PC-9 (cell line): Measurements from ENCODE around the gene ACKR1. TPM values are rescaled to one million over a fixed set of nuclear protein-coding genes. Genes with fewer than 3 reads are reported as not detected.

Source experiments
- BruUV-seq: library from RNA; stranded (reverse); fragments of 400-500 nt; replicated peaks from 2 replicates; lab custom pipeline; 2021; lab: Mats Ljungman, UMichigan
- CTCF ChIA-PET: fragments of 300-600 bp; sonication (Branson Sonifier 250); formaldehyde crosslinking; loops from one replicate; lab custom pipeline; 2022; ENCODE audit warnings: antibody characterized with exemption; lab: Charles Lee
- POLR2A ChIA-PET: fragments of 300-600 bp; sonication (Branson Sonifier 250); formaldehyde crosslinking; loops from one replicate; lab custom pipeline; 2022; ENCODE audit warnings: antibody characterized with exemption; ENCODE audit not compliant: unreplicated experiment; lab: Charles Lee
- DNase-seq, 2 experiments: peaks; one replicate each; pipeline versions ENCODE4 v3.0.0 to v3.0.0-alpha.2; 2015 to 2022; ENCODE audit warnings: mixed read lengths in 1 of 2
- H2AFZ ChIP-seq: fragments of 200-600 bp; sonication (generic); 2 replicates; pipeline ENCODE4 v1.8.1; 2017; ENCODE audit warnings: antibody characterized with exemption
- H3F3A ChIP-seq: fragments of 200-600 bp; sonication (generic); 2 replicates; pipeline ENCODE4 v1.8.1; 2017; ENCODE audit warnings: antibody characterized with exemption, mild to moderate bottlenecking, low read depth; ENCODE audit not compliant: insufficient read depth
- H3K27ac ChIP-seq: fragments of 200-600 bp; sonication (generic); 2 replicates; pipeline ENCODE4 v1.6.1; 2016; ENCODE audit warnings: mixed run types
- H3K27me3 ChIP-seq: fragments of 200-600 bp; sonication (generic); 2 replicates; pipeline ENCODE4 v1.6.1; 2016; ENCODE audit warnings: low read depth, mixed run types; ENCODE audit not compliant: insufficient read depth
- H3K36me3 ChIP-seq: fragments of 200-600 bp; sonication (generic); 2 replicates; pipeline ENCODE4 v1.6.1; 2016; ENCODE audit warnings: low read depth, mixed run types
- H3K4me1 ChIP-seq: fragments of 200-600 bp; sonication (generic); replicated peaks from 2 replicates; pipeline ENCODE4 v1.6.1; 2016; ENCODE audit warnings: mixed run types; ENCODE audit not compliant: insufficient read depth
- H3K4me2 ChIP-seq: fragments of 200-600 bp; sonication (generic); 2 replicates; pipeline ENCODE4 v1.6.1; 2017; ENCODE audit warnings: mixed run types
- H3K4me3 ChIP-seq: fragments of 200-600 bp; sonication (generic); 2 replicates; pipeline ENCODE4 v1.6.1; 2016; ENCODE audit warnings: mixed run types
- H3K79me2 ChIP-seq: fragments of 200-600 bp; sonication (generic); 2 replicates; pipeline ENCODE4 v1.6.1; 2017; ENCODE audit warnings: low read depth, mixed run types
- H3K9me2 ChIP-seq: fragments of 200-600 bp; sonication (generic); 2 replicates; pipeline ENCODE4 v1.8.1; 2017; ENCODE audit warnings: mild to moderate bottlenecking; ENCODE audit not compliant: insufficient read depth
- H3K9me3 ChIP-seq: fragments of 200-600 bp; sonication (generic); 2 replicates; pipeline ENCODE4 v1.8.1; 2016; ENCODE audit warnings: low read depth; ENCODE audit not compliant: insufficient read depth
- H4K20me1 ChIP-seq: fragments of 200-600 bp; sonication (generic); 2 replicates; pipeline ENCODE4 v1.8.1; 2017; ENCODE audit not compliant: insufficient read depth
- CTCF ChIP-seq: fragments of 200-600 bp; sonication (generic); conservative IDR thresholded peaks from 2 replicates; pipeline ENCODE4 v1.6.1; 2017; ENCODE audit warnings: mixed run types, antibody characterized with exemption, mild to moderate bottlenecking, moderate library complexity
- EZH2 ChIP-seq: fragments of 200-600 bp; sonication (generic); IDR thresholded peaks from 2 replicates; pipeline ENCODE4 v1.8.0; 2017; ENCODE audit warnings: antibody characterized with exemption, low read depth
- intact Hi-C: fragments of 100-400 bp; cut with micrococcal nuclease; formaldehyde crosslinking; loops from one replicate; pipeline ENCODE4 v1.10.0; 2022; ENCODE audit not compliant: unreplicated experiment
- total RNA-seq: library from RNA; stranded (reverse); gene quantifications from 2 replicates; pipeline ENCODE4 v1.2.3, GENCODE V29; 2021

The ACKR1 gene
- total RNA-seq, 1 experiment from 2014 or later: not detected

DNA sequence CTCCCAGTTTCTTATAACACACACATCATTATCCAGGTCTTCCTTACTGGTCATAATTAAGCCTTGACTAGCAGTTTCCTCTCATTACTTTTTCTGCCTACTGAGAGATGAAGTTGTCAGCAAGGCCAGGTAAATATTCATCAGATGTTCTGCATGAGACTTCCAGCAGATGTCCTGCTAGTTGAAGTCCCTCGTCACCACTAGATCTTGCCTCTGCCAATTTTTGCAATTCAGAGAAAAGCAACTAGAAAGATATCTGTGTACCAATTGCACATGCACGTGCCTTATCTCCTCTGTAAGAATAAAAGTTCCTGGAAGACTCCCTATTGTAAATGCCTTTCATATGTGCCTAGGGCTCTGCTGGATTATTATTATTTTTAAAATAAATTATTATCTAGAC, 18.3 kb downstream of the ACKR1 start:
- Histone ChIP-seq H3K4me3 (no peak overlapping the region), H3K9me2 (no peaks in the 10 kb centered on the region), H3F3A (no peaks in the 10 kb centered on the region), H3K4me2 (no peak overlapping the region), H2AFZ (no peak overlapping the region), H3K4me1 (no peaks in the 10 kb centered on the region), H3K9me3 (no peaks in the 10 kb centered on the region), H3K36me3 (no peaks in the 10 kb centered on the region), H3K79me2 (no peaks in the 10 kb centered on the region), H3K27me3 (peaks cover 14% of the 10 kb centered on the region; the same call in 1 of the 2 replicates), H4K20me1 (no peaks in the 10 kb centered on the region), H3K27ac (no peak overlapping the region)
- ChIA-PET CTCF (no interaction called here), POLR2A (no interaction called here)
- no peak for DNase-seq
- no peak for TF ChIP-seq EZH2
- TF ChIP-seq CTCF: no peak
- BruUV-seq: no TSS peak
- intact Hi-C loops: no loop called here

GRCh38 chr1:159228554-159228953, 23.9 kb downstream of the ACKR1 start:
- no peaks in the 10 kb centered on the region for H3K36me3 ChIP-seq
- POLR2A ChIA-PET: interaction anchor here (0.6 kb wide), 1 partner anchor 488 kb away, joined by 3 read pairs; no protein-coding TSS in a partner anchor
- no peaks in the 10 kb centered on the region for H4K20me1 ChIP-seq
- TF ChIP-seq EZH2: no peak
- TF ChIP-seq CTCF: no peak
- H3K27me3 ChIP-seq: peaks cover 8% of the 10 kb centered on the region; the same call in 1 of the 2 replicates
- H3K4me1 ChIP-seq: no peaks in the 10 kb centered on the region
- H3K4me3 ChIP-seq: no peak overlapping the region
- DNase-seq: no peak
- no peak overlapping the region for H3K4me2 ChIP-seq
- H3K27ac ChIP-seq: no peak overlapping the region
- BruUV-seq: no TSS peak
- H3F3A ChIP-seq: no peaks in the 10 kb centered on the region
- H3K9me3 ChIP-seq: no peaks in the 10 kb centered on the region; the same call in 1 of the 2 replicates
- CTCF ChIA-PET: no interaction called here
- H3K79me2 ChIP-seq: no peaks in the 10 kb centered on the region
- H3K9me2 ChIP-seq: no peaks in the 10 kb centered on the region
- intact Hi-C loops: no loop called here
- H2AFZ ChIP-seq: no peak overlapping the region

DNA sequence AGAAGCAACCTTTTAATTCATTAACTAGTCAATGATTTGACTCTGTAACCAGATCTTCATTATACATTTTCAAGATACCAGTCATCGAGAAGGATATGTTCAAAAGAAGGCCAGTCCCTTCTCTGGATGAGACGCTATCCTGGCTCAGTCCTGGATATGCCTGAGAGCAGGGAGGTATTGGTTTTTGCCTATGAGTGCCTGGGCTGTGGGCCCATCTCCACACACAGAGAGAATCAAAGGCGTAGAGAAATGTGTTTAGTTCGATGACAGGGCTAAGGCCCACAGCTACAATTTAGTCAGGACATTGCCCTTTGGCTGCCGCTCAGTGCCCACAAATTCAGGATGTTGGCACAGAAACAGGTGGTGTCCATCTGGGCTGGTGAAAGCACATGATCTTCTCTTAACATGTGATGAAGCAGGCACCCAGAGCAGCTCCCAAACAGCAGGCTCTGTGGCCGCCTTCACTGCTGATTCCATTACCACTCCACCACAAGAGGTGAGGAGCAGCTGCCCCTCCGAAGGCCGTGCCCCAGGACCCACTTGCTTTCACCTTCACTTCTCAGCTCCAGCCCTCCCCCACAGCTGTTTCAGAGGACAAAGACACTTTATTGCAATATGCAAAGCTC, 24.7 kb downstream of the ACKR1 start:
- H3K27me3 ChIP-seq: peaks cover 8% of the 10 kb centered on the region; the same call in 1 of the 2 replicates
- no peaks in the 10 kb centered on the region for H3K79me2 ChIP-seq
- no peaks in the 10 kb centered on the region; the same call in 1 of the 2 replicates for H3K9me3 ChIP-seq
- no peak for DNase-seq
- H3K4me2 ChIP-seq: no peak overlapping the region
- ChIA-PET CTCF (no interaction called here), POLR2A (no interaction called here)
- no peak overlapping the region for H3K27ac ChIP-seq
- H3K9me2 ChIP-seq: no peaks in the 10 kb centered on the region
- intact Hi-C loops: no loop called here
- no peak overlapping the region for H2AFZ ChIP-seq
- no TSS peak for BruUV-seq
- no peak overlapping the region for H3K4me3 ChIP-seq
- H3K4me1 ChIP-seq: no peaks in the 10 kb centered on the region
- H4K20me1 ChIP-seq: no peaks in the 10 kb centered on the region
- TF ChIP-seq CTCF: no peak
- no peak for TF ChIP-seq EZH2
- H3K36me3 ChIP-seq: no peaks in the 10 kb centered on the region
- H3F3A ChIP-seq: no peaks in the 10 kb centered on the region
